Astrocyte of the cerebellum (primary cell): ENCODE measurements around the gene NEK1.

Source experiments
- DNase-seq: peaks from one replicate; pipeline ENCODE4 v3.0.0-alpha.2; 2011; ENCODE audit warnings: low read depth
- H3K4me3 ChIP-seq: 2 replicates; pipeline ENCODE4 v1.5.1; 2011; ENCODE audit warnings: mild to moderate bottlenecking, low read depth, low read length, moderate library complexity
- CTCF ChIP-seq: IDR thresholded peaks from 2 replicates; pipeline ENCODE4 v1.5.1; 2012; ENCODE audit warnings: low read length, low read depth, moderate library complexity, mild to moderate bottlenecking; ENCODE audit errors: missing control alignments
- in situ Hi-C: cut with HindIII; loops from 2 replicates; pipeline ENCODE4 v1.10.0; 2017; ENCODE audit warnings: low sequenced_read_pairs

Gene NEK1

GRCh38 chr4:169645627-169646026 lies 33.2 kb upstream of the NEK1 start:
- TF ChIP-seq CTCF: no peak
- H3K4me3 ChIP-seq: no peak overlapping the region

GRCh38 chr4:169644802-169645201 lies 32.4 kb upstream of the NEK1 start:
- DNase-seq: no peak
- no peak overlapping the region for H3K4me3 ChIP-seq
- TF ChIP-seq CTCF: no peak
- in situ Hi-C loops: no loop called here

More at GRCh38 chr4:169645627-169646026, 33.2 kb upstream of the NEK1 start:
- in situ Hi-C loops: no loop called here
- no peak for DNase-seq

GRCh38 chr4:169640261-169640870 lies 28.0 kb upstream of the NEK1 start:
- TF ChIP-seq CTCF: no peak
- in situ Hi-C loops: no loop called here

GRCh38 chr4:169634975-169635374 lies 22.6 kb upstream of the NEK1 start:
- in situ Hi-C loops: no loop called here
- no peak overlapping the region for H3K4me3 ChIP-seq
- no peak for TF ChIP-seq CTCF
- no peak for DNase-seq

More at GRCh38 chr4:169640261-169640870, 28.0 kb upstream of the NEK1 start:
- no peak overlapping the region for H3K4me3 ChIP-seq
- peak; percentile 49 for DNase-seq

- no peak for DNase-seq
- H3K4me3 ChIP-seq: no peak overlapping the region
- no peak for TF ChIP-seq CTCF
- in situ Hi-C loops: no loop called here
Observed at GRCh38 chr4:169632896-169633295, 20.5 kb upstream of the NEK1 start.

GRCh38 chr4:169630069-169630468 lies 17.7 kb upstream of the NEK1 start:
- no peak for DNase-seq
- H3K4me3 ChIP-seq: no peak overlapping the region
- in situ Hi-C loops: no loop called here
- no peak for TF ChIP-seq CTCF

GRCh38 chr4:169628579-169628978 lies 16.2 kb upstream of the NEK1 start:
- TF ChIP-seq CTCF: no peak
- in situ Hi-C loops: no loop called here
- DNase-seq: no peak
- H3K4me3 ChIP-seq: no peak overlapping the region
